Stimulated activated CD4-positive, alpha-beta T cell treated with anti-CD3 and anti-CD28 coated beads, Interleukin-15, amount 100 ng/mL, for 24 hours (primary cell): ENCODE measurements around the gene FUT4.
"Not testable (repeated sequence)": the region's sequence is repeated elsewhere in the genome, so short reads cannot be mapped to it uniquely, and the experiment has no call there.

Source experiments
- DNase-seq: peaks from one replicate; pipeline ENCODE4 v3.0.0-alpha.2; 2020

Gene FUT4

GRCh38 chr11:94533696-94534630 is 9.8 kb upstream of the FUT4 start:
- DNase-seq: no peak

- DNase-seq: no peak
These were observed 7.3 kb upstream of the FUT4 start for GRCh38 chr11:94536386-94536785.

GRCh38 chr11:94537031-94537600 is 6.6 kb upstream of the FUT4 start:
- no peak for DNase-seq

- DNase-seq: no peak
These were observed 4.3 kb upstream of the FUT4 start for GRCh38 chr11:94539420-94539819.

GRCh38 chr11:94544646-94545263 is 1.0 kb downstream of the FUT4 start:
- no peak for DNase-seq

GRCh38 chr11:94545264-94546161 is 1.8 kb downstream of the FUT4 start:
- DNase-seq: no peak

GRCh38 chr11:94546162-94546470 is 2.4 kb downstream of the FUT4 start:
- no peak for DNase-seq

GRCh38 chr11:94546886-94547285 is 3.2 kb downstream of the FUT4 start:
- no peak for DNase-seq

GRCh38 chr11:94549146-94549545 is 5.4 kb downstream of the FUT4 start:
- no peak for DNase-seq

GRCh38 chr11:94550513-94550912 is 6.8 kb downstream of the FUT4 start:
- no peak for DNase-seq

- no peak for DNase-seq
These were observed 10.2 kb downstream of the FUT4 start for GRCh38 chr11:94553938-94554337.

- not testable (repeated sequence) for DNase-seq
These were observed 12.1 kb downstream of the FUT4 start for GRCh38 chr11:94555752-94556329.

GRCh38 chr11:94557421-94557820 is 13.7 kb downstream of the FUT4 start:
- no peak for DNase-seq

- DNase-seq: no peak
These were observed 14.3 kb downstream of the FUT4 start for GRCh38 chr11:94557992-94558391.

- no peak for DNase-seq
These were observed 14.7 kb downstream of the FUT4 start for GRCh38 chr11:94558468-94558867.

GRCh38 chr11:94558932-94559331 is 15.2 kb downstream of the FUT4 start:
- DNase-seq: no peak

GRCh38 chr11:94559361-94559760 is 15.6 kb downstream of the FUT4 start:
- no peak for DNase-seq

GRCh38 chr11:94560834-94561233 is 17.1 kb downstream of the FUT4 start:
- no peak for DNase-seq

GRCh38 chr11:94563176-94563847 is 19.6 kb downstream of the FUT4 start:
- no peak for DNase-seq

- no peak for DNase-seq
These were observed 20.2 kb downstream of the FUT4 start for GRCh38 chr11:94563848-94564467.

GRCh38 chr11:94567181-94567670 is 23.5 kb downstream of the FUT4 start, which contains the start of gene PIWIL4:
Gene PIWIL4 (plus strand): TSS chr11:94567368. CDS start chr11:94567519, 151 bp downstream.
- no peak for DNase-seq
